Measurements from ENCODE around the gene VCY. TPM values are rescaled to one million over a fixed set of nuclear protein-coding genes. Genes with fewer than 3 reads are reported as not detected.
"Not testable (repeated sequence)": the region's sequence is repeated elsewhere in the genome, so short reads cannot be mapped to it uniquely, and the experiment has no call there.

The VCY gene
- not detected for polyA plus RNA-seq (2012; ENCODE audit: missing spikeins)

GRCh38 chrY:13986373-13986772, at the start of gene VCY:
VCY (minus strand) TSS chrY:13986473; CDS start chrY:13986440, 33 bp downstream.
- DNase-seq (ENCODE audit: insufficient read length); FAIRE-seq: not testable (repeated sequence)

- not testable (repeated sequence) for DNase-seq (ENCODE audit: insufficient read length); FAIRE-seq
These were observed 44.1 kb upstream of the VCY start for GRCh38 chrY:14030395-14030794.

GRCh38 chrY:14011916-14012315, 25.6 kb upstream of the VCY start:
- DNase-seq (ENCODE audit: insufficient read length); FAIRE-seq: not testable (repeated sequence)

- FAIRE-seq: not testable (repeated sequence)
These were observed 43.9 kb downstream of the VCY start for GRCh38 chrY:13942406-13942805.

More at GRCh38 chrY:13942406-13942805, 43.9 kb downstream of the VCY start:
- DNase-seq (ENCODE audit: insufficient read length): not testable (repeated sequence)

Data from GM12892 (cell line).